Large intestine (tissue), 3 donors: ENCODE data around the gene SSH2. TPM values are rescaled to one million over a fixed set of nuclear protein-coding genes. Genes with fewer than 3 reads are reported as not detected.

Source experiments
- DNase-seq, 2 donors: peaks; one replicate each; pipeline versions ENCODE4 v3.0.0 to v3.0.0-alpha.2; 2013
- H3K27ac ChIP-seq: one replicate; pipeline ENCODE4 v1.5.1; 2013; ENCODE audit warnings: low read length
- H3K27me3 ChIP-seq: 2 replicates; pipeline ENCODE4 v1.6.1; 2013; ENCODE audit warnings: low read length; ENCODE audit not compliant: control insufficient read depth, insufficient read depth
- H3K36me3 ChIP-seq: 2 replicates; pipeline ENCODE4 v1.6.1; 2013; ENCODE audit warnings: low read length; ENCODE audit not compliant: control insufficient read depth, insufficient read depth
- H3K4me1 ChIP-seq: one replicate; pipeline ENCODE4 v1.6.1; 2013; ENCODE audit warnings: low read length; ENCODE audit not compliant: control insufficient read depth, insufficient read depth
- H3K4me3 ChIP-seq: one replicate; pipeline ENCODE4 v1.5.1; 2013; ENCODE audit warnings: low read length
- H3K9me3 ChIP-seq: one replicate; pipeline ENCODE4 v1.6.1; 2013; ENCODE audit warnings: mild to moderate bottlenecking, low read depth, low read length, moderate library complexity; ENCODE audit not compliant: control insufficient read depth
- WGBS: methylation state at CpG from one replicate; pipeline ENCODE4 v1.1.5; 2013; ENCODE audit warnings: low lambda C conversion rate; ENCODE audit not compliant: insufficient coverage; 5-methylcytosine and 5-hydroxymethylcytosine counted together
- polyA plus RNA-seq: library from polyadenylated mRNA; unstranded; fragments of 120-200 nt; gene quantifications from one replicate; pipeline ENCODE4 v1.2.1, GENCODE V29; 2013

The SSH2 gene
- polyA plus RNA-seq, 1 donor, result 16.2 TPM

GRCh38 chr17:29930409-29931010 lies 482 bp upstream of the SSH2 start:
- DNase-seq, result no peak
- WGBS, result 0% methylated on average over 5 of the region's 20 CpGs
- peaks cover 17% of the 10 kb centered on the region for H3K4me1 ChIP-seq

GRCh38 chr17:29929006-29929532 lies 959 bp downstream of the SSH2 start:
- peak overlapping the region; percentile 92 for H3K4me3 ChIP-seq
- H3K4me1 ChIP-seq, result peaks cover 17% of the 10 kb centered on the region
- peak; percentile 52 to 83 for DNase-seq
- no peaks in the 10 kb centered on the region for H3K36me3 ChIP-seq
- WGBS, result 8% methylated on average over 5 of the region's 13 CpGs
- H3K27me3 ChIP-seq, result no peaks in the 10 kb centered on the region
- no peaks in the 10 kb centered on the region for H3K9me3 ChIP-seq
- H3K27ac ChIP-seq, result peak overlapping the region; percentile 90

More at GRCh38 chr17:29930409-29931010, 482 bp upstream of the SSH2 start:
- Histone ChIP-seq H3K27ac (peak overlapping the region; percentile 90), H3K9me3 (no peaks in the 10 kb centered on the region), H3K27me3 (no peaks in the 10 kb centered on the region), H3K36me3 (no peaks in the 10 kb centered on the region), H3K4me3 (peak overlapping the region; percentile 92)

- peaks cover 17% of the 10 kb centered on the region for H3K4me1 ChIP-seq
- no peaks in the 10 kb centered on the region for H3K36me3 ChIP-seq
- no CpG with 5 or more reads among the region's 1 CpG for WGBS
- H3K9me3 ChIP-seq, result no peaks in the 10 kb centered on the region
- peak in 1 of 2 donors; percentile 29 for DNase-seq
- no peaks in the 10 kb centered on the region for H3K27me3 ChIP-seq
- no peak overlapping the region for H3K4me3 ChIP-seq
- no peak overlapping the region for H3K27ac ChIP-seq
These were observed 2.5 kb downstream of the SSH2 start for GRCh38 chr17:29927546-29927945.

GRCh38 chr17:29924786-29925185 lies 5.2 kb downstream of the SSH2 start:
- no peak for DNase-seq
- H3K9me3 ChIP-seq, result no peaks in the 10 kb centered on the region
- peaks cover 10% of the 10 kb centered on the region for H3K4me1 ChIP-seq
- no peak overlapping the region for H3K4me3 ChIP-seq
- no peaks in the 10 kb centered on the region for H3K27me3 ChIP-seq
- no CpG with 5 or more reads among the region's 1 CpG for WGBS
- no peak overlapping the region for H3K27ac ChIP-seq
- no peaks in the 10 kb centered on the region for H3K36me3 ChIP-seq

GRCh38 chr17:29918922-29919856 lies 10.8 kb downstream of the SSH2 start:
- no peaks in the 10 kb centered on the region for H3K4me1 ChIP-seq
- 60% methylated on average over 1 of the region's 3 CpGs for WGBS
- H3K4me3 ChIP-seq, result no peak overlapping the region
- H3K9me3 ChIP-seq, result no peaks in the 10 kb centered on the region
- DNase-seq, result no peak
- H3K27ac ChIP-seq, result no peak overlapping the region
- no peaks in the 10 kb centered on the region for H3K27me3 ChIP-seq
- no peaks in the 10 kb centered on the region for H3K36me3 ChIP-seq

- no peaks in the 10 kb centered on the region for H3K9me3 ChIP-seq
- no peak for DNase-seq
- H3K27me3 ChIP-seq, result no peaks in the 10 kb centered on the region
- no peak overlapping the region for H3K4me3 ChIP-seq
- no peaks in the 10 kb centered on the region for H3K4me1 ChIP-seq
- no CpG with 5 or more reads among the region's 1 CpG for WGBS
- no peaks in the 10 kb centered on the region for H3K36me3 ChIP-seq
- no peak overlapping the region for H3K27ac ChIP-seq
These were observed 12.0 kb downstream of the SSH2 start for GRCh38 chr17:29918016-29918415.

- Histone ChIP-seq H3K27ac (no peak overlapping the region), H3K27me3 (no peaks in the 10 kb centered on the region), H3K9me3 (no peaks in the 10 kb centered on the region), H3K4me3 (no peak overlapping the region), H3K36me3 (no peaks in the 10 kb centered on the region), H3K4me1 (no peaks in the 10 kb centered on the region)
- 86% methylated on average over 2 of the region's 2 CpGs for whole genome bisulfite sequencing
- DNase-seq, result no peak
These were observed 15.1 kb downstream of the SSH2 start for GRCh38 chr17:29914819-29915537.

- no peak overlapping the region for H3K27ac ChIP-seq
- no peak overlapping the region for H3K4me3 ChIP-seq
- no peaks in the 10 kb centered on the region for H3K27me3 ChIP-seq
- H3K36me3 ChIP-seq, result no peaks in the 10 kb centered on the region
- DNase-seq, result no peak
- no peaks in the 10 kb centered on the region for H3K9me3 ChIP-seq
- H3K4me1 ChIP-seq, result no peaks in the 10 kb centered on the region
These were observed 18.3 kb downstream of the SSH2 start for GRCh38 chr17:29911641-29912177.

GRCh38 chr17:29909236-29910003 lies 20.6 kb downstream of the SSH2 start:
- H3K27ac ChIP-seq, result no peak overlapping the region
- H3K4me1 ChIP-seq, result no peaks in the 10 kb centered on the region
- H3K4me3 ChIP-seq, result no peak overlapping the region
- H3K36me3 ChIP-seq, result no peaks in the 10 kb centered on the region
- peaks cover 15% of the 10 kb centered on the region for H3K9me3 ChIP-seq
- DNase-seq, result no peak
- H3K27me3 ChIP-seq, result no peaks in the 10 kb centered on the region
- 96% methylated on average over 4 of the region's 6 CpGs for WGBS
